Measurements from ENCODE around the gene KRTAP10-3. TPM values are rescaled to one million over a fixed set of nuclear protein-coding genes. Genes with fewer than 3 reads are reported as not detected.
A peak's percentile ranks its signal among the peaks of the same experiment; 100 is the strongest.
"Not testable (repeated sequence)": the region's sequence is repeated elsewhere in the genome, so short reads cannot be mapped to it uniquely, and the experiment has no call there.

The KRTAP10-3 gene
- total RNA-seq, 1 experiment from 2014 or later: not detected

DNA sequence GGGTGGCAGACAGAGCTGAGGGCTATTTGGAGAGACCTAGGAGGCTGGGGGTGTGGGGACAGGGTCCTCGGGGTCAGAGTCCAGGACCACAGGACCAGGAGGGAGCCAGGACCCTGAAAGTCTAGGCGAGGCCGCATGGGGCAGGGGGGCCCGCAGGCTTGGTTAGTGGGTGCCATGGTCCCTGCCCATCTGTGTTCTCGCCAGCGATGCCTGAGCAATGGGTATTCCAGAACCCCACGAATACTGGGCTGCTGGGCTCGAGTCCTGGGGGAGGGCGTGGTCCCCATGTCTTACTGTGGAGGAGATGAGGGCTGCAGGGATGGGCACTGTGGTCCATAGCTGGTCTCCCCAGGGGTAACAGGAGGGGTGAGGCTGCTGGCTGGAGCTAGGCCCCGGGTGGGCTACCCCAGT lies 31.7 kb upstream of the KRTAP10-3 start:
- DNase-seq (ENCODE audit: low spot score): no peak

DNA sequence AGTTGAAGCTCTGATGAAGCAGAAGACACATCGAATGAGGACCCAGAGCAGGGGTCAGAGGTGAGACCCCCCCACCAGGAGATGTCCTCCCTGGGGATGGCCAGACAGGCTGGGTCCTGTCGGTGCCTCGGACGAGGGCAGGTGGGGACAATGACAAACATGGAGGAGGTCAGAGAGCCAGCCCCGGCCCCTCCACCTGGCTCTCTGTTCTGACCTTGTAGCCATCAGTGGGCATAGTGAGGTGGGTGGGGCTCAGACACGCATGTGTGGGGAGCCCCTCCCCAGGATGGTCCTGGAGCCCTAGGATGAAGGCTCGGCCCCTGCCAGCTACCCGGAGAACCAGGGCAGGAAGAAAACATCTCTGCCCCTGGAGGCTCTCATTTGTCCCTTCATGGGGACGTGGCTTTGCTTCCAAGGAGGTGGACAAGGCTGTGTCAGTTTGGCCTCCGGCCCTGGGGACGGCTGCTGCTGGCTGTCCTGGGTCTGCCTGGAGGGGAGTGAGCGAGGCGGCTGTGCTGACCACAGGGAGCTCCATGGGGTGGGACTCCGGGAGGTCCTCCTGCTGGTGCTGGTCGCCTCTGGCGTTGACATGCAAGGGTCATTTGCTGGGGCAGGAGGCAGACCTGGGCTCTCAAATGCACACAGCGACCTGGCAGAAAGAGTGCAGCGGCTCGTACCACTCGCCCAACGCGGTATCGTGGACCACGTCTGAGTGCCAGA lies 31.2 kb upstream of the KRTAP10-3 start:
- DNase-seq (ENCODE audit: low spot score): no peak

DNA sequence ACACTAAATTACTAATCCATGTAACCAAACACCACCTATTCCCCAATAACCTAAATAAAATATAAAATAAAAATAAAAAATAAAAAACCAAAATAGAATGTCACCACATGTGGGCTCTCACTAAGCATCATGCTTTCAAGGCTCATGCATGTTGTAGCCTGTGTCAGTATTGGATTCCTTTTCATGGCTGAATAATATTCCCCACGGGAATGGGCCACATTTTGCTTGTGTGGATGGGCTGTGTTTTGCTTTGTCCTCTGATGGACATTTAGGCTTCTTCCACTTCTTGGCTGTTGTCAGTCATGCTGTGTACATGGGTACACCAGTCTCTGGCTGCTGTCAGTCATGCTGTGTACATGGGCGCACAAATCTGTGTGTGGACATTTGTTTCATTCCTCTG lies 30.5 kb upstream of the KRTAP10-3 start:
- DNase-seq (ENCODE audit: low spot score): no peak

DNA sequence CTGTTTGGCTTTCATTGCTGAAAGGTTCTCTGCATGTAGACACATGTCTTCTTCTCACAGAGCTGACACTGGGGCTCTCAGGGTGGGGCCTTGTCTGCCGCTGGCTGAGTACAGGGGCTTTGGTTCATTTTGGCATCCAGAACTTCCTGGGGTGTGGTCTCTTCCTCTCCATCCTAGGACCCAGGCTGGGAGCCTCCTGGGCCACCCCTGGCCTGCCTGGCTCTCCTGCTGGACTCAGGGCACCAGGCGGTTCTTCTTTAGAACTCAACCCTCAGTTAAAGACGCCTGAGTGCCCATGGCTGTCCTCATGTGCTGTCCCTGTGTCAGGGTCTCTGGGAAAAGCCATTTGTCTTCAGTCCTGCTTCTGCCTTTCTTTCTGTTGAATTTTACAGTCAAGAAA lies 27.3 kb upstream of the KRTAP10-3 start:
- DNase-seq (ENCODE audit: low spot score): no peak

DNA sequence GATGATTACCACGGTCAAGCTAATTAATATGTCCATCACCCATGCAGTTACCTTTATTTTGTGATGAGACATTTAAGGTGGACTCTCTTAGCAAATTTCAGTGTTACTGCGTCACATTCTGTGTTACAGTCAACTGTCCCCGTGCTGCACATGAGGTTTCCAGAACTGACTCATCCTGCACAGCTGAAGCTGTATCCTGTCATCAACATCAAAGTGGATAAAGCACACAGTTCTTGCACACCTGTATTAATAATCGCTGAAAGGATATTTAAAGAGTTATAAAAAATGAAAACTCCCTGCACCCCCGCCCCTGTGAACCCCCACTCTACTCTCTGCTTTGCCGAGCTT lies 25.2 kb upstream of the KRTAP10-3 start:
- no peak for DNase-seq (ENCODE audit: low spot score)

DNA sequence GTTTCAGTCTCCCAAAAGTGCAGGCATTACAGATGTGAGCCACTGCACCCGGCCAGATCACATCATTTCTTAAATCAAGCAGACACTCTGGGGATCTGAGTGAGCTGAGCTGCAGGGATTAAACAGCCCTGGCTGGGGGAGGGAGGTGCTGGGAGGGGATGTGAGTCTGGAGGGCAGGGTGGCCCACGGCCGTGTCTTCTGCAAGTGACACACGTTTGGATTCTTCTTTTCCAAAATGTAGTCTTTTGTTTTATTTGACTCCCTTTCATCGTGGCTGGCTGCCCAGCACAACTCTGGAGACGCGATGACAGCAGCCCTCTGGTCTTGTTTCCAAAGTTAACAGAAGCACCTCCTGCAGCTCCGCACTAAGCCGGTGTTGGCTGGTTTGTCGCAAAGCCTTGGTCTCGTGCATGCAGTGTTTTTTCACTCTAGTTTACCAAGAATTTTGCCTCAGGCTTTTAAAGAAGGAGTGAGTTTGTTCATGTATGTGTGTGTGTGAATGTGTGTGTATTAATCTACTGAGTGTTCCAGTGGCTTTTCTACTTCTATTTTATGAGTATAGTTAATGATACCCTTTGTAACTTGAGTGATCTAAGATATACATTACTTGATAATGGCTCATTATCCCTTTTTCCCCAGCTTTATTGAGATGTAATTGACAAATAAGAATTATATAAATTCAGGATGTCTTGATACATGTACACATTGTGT lies 24.6 kb upstream of the KRTAP10-3 start:
- no peak for DNase-seq (ENCODE audit: low spot score)

DNA sequence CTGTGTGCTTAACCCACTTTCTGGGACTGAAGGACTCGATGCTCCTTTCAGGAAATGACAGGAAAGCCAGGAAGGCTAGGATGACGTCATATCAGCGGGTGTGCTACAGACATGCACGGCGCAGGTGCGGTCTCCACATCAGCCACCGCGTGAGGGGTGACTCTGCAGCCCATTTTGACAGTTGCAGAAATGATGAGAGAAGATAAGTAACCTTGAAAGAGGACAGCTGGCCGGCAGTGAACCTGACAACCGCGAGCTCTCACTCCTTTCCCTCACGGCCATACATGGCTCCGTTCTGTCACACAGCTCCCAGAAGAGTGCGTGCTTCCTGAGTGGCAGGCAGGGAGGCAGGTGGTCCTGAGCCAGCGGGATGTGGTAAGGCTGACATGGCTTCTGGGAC lies 23.5 kb upstream of the KRTAP10-3 start:
- DNase-seq (ENCODE audit: low spot score): peak; percentile 7

DNA sequence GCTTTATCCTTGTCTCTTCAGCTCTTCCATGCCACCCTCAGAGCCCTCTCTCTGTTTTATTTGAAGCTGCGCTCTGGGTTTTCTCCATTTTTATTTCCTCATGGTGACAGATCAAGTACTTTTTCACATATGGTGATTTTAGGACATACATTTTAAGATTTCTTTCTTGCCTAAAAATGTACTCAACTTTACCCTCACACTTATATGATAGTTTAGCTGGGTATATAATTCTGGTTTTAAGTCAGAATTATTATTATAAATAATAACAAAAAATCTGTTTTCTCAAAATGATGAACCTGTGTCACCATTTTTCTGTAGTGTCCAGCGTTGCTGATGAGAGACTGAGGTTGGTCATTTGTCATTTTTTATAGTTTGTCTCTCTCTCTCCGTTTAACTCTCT lies 22.6 kb upstream of the KRTAP10-3 start:
- DNase-seq (ENCODE audit: low spot score): no peak

DNA sequence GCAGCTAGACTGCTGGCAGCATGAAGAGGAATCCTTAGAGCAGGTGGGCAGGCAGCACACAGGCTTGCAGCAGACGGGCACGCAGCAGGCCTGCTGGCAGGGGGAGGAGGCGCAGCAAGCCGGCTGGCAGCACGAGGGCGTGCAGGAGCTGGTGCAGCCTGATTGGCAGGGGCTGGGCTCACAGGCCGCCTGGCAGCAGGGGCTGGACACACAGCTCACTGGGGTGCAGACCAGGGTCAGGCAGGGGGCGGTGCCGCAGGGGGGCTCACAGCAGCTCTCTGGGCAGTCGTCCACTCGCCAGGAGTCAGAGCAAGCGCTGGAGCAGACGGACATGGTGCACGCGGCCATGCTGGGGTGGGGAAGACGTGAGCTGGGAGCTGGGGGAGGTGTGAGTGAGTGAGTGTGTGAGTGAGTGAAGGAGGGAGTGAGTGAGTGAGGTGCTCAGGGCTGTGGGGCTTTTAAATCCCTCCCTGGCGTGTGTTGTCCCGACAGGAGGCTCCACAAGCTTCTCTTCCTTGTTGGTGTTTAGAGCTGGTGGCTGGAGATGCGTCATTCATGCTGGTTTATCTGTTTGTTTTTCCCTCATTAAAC lies 21.7 kb upstream of the KRTAP10-3 start, which contains the start of gene KRTAP10-5:
Gene KRTAP10-5 (minus strand): TSS at position 374 of the 591 bp plus-strand sequence. CDS start 26 bp downstream, at position 348.
- DNase-seq (ENCODE audit: low spot score): not testable (repeated sequence)

DNA sequence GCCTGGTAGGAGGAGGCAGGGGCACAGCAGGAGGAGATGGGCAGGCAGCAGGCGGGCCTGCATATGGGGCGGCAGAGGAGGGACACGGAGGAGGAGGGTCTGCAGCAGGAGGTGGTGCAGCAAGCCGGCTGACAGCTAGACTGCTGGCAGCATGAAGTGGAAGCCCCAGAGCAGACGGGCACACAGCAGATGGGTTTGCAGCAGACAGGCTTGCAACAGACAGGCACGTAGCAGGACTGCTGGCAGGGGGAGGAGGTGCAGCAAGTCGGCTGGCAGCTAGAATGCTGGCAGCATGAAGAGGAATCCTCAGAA lies 21.2 kb upstream of the KRTAP10-3 start:
- DNase-seq (ENCODE audit: low spot score): no peak

DNA sequence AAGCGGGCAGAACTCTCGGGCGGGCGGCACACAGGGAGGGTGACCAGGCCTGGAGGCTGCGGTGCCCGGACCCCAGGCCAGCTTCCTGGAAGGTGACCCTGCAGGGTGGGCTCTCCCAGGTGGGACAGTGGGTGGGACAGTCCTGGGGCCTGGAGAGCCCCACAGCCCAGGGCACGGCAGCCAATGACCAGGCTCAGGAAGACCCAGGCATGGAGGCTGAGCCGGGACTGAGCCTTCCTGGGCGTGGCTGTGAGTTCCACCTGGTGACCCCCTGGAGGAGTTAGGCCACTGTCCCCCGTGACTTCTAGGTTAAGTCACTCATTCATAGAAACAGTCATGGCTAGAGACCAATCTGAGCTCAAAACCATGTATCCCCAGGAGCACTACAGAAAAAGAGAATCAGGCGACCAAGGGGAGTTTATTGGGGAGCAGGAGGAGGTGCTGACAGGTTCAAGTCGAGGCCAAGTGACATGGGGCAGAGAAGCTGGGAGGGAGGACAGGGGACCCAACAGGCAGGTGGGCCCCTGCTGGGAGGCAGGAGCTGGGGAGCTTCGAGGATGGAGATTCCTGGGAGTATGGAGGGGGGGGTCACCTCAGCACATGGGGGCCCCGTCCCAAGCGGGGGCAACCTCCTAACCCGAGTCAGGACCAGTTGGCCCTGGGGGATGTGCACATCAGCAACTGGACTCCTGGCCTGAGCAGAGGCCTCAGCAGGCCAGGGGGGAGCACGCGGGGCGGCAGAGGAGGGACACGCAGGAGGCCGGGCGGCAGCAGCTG lies 20.6 kb upstream of the KRTAP10-3 start:
- no peak for DNase-seq (ENCODE audit: low spot score)

DNA sequence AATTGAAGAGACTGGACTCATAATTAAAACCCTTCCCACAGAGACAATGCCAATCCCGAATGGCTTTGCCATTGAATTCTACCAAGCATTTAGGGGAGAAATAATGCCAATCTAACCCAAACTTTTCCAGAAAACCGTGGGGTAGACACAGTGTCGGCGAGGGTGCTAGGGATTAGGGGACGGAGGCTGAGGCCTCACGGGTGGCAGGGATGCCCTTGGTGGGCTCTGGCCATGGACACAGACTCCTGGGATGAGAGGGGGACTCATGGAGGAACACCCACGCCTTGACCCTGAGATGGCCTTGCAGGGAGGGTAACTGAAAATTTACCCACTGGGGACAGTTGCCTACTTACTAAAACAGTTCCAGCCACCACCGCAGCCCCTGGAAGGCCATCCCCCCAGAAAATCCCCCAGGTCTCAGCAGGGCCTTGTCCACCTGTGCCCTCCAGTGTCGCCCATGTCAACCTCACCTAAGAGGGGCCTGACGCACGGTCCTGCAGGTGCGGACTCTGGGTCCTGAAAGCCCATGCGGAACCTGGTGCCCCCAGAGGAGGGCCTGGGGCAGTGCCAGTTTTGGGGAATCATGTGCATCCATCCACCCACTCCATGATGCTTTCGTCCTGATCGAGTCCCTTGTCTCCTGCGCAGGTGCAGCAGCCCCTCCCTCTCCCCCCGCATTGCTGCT lies 19.9 kb upstream of the KRTAP10-3 start:
- no peak for DNase-seq (ENCODE audit: low spot score)

DNA sequence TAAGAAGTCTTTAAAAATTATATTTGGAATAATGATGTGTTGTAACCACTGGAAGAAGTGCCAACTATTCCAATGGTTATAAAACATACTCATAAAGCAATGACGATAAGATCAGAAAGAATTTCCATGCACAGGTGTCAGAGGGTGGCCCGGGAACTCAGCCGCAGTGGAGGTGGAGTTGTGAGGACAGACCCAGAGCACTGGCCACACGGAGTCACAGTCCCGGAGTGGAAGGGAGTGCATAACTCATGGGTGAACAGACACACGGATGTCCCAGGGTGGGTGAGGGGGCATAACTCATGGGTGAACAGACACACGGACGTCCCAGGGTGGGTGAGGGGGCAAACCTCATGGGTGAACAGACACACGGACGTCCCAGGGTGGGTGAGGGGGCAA lies 17.4 kb upstream of the KRTAP10-3 start:
- DNase-seq (ENCODE audit: low spot score): no peak

DNA sequence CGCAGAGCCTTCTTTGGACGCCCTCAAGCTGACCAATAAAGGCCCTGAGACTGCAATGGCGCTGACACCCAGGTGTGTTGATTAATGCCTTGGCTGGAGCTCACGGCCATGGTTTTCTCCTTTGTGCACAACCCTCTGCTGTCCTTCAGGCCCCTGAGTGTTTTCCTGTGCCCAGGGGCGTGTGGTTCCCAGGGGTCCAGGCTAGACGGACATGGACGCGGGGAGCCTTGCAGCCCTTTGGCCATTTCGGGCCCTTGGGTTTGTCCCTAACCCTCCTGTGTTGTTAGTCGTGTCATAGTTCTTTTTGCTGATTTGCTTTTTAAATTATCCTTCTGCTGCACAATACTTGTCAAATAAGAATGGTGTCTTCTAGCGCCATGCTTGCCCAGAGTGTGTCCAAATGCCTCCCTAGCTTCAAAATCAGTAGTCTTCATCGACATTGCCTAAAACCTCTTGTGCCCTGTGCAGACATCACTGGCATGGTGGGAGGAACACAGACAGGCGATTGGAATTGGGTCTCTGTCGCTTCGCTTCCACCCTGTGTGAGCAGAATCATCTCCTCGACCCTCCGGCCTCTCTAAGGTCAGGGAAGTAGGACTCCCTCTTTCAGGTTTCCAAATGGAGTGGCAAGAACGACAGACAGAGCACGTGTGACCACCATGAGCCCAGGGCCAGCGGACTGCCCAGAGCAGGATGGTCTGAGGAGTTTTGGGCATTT lies 16.9 kb upstream of the KRTAP10-3 start:
- no peak for DNase-seq (ENCODE audit: low spot score)

DNA sequence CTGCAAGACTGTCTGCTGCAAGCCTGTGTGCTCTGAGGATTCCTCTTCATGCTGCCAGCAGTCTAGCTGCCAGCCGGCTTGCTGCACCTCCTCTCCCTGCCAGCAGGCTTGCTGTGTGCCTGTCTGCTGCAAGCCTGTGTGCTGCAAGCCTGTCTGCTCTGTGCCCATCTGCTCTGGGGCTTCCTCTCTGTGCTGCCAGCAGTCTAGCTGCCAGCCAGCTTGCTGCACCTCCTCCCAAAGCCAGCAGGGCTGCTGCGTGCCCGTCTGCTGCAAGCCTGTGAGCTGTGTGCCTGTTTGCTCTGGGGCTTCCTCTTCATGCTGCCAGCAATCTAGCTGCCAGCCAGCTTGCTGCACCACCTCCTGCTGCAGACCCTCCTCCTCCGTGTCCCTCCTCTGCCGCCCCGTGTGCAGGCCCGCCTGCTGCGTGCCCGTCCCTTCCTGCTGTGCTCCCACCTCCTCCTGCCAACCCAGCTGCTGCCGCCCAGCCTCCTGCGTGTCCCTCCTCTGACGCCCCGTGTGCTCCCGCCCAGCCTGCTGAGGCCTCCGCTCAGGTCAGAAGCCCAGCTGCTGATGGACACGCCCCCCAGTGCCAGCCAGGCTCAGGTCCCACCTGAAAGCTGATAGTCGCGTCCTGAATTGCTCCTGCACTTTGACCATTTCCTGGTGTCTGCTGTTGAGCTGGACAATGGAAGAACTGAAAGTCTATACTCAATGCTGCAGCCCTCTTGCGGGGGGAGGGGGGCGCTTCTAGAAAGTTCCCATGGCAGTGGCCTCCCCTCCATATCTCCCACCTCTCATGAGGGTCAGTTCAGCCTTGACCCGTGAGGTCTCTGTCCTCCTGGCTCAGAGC lies 16.1 kb upstream of the KRTAP10-3 start:
- DNase-seq (ENCODE audit: low spot score): no peak

DNA sequence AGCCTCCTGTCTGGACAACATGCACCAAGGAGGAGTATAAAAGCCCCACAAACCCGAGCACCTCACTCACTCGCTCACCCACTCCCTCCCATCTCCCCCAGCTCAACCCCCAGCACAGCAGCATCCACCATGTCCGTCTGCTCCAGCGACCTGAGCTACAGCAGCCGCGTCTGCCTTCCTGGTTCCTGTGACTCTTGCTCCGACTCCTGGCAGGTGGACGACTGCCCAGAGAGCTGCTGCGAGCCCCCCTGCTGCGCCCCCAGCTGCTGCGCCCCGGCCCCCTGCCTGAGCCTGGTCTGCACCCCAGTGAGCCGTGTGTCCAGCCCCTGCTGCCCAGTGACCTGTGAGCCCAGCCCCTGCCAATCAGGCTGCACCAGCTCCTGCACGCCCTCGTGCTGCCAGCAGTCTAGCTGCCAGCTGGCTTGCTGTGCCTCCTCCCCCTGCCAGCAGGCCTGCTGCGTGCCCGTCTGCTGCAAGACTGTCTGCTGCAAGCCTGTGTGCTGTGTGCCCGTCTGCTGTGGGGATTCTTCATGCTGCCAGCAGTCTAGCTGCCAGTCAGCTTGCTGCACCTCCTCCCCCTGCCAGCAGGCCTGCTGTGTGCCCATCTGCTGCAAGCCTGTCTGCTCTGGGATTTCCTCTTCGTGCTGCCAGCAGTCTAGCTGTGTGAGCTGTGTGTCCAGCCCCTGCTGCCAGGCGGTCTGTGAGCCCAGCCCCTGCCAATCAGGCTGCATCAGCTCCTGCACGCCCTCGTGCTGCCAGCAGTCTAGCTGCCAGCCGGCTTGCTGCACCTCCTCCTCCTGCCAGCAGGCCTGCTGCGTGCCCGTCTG lies 15.2 kb upstream of the KRTAP10-3 start, which contains the start of gene KRTAP10-4:
Gene KRTAP10-4 (plus strand): TSS at position 100 of the 827 bp plus-strand sequence. CDS start 30 bp downstream, at position 130.
- not testable (repeated sequence) for DNase-seq (ENCODE audit: low spot score)

DNA sequence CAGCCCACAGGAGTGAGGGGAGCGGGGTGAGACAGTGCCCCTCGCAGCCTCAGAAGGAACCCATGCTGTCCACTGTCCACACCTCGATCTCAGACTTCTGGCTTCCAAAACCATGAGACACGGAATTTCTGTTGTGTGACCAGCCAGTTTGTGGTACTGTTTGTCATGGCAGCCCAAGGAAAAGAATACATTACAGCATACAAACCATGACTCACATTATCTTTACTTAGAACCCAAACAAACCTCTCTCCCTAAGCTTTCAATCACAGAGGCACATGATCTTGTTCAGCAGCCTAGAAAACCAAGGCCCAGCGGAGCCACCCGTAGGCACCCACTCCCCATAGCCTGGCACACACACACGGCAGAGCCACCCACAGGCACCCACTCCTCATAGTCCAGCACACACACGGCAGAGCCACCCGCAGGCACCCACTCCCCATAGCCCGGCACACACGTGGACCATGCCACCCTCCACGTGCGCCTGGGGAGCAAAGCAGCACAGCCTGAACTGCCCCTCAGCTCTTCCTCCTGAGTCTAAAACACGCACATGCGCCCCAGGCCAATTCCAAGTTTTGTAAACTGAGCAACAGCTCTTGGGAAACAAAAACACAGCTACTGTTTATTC lies 14.5 kb upstream of the KRTAP10-3 start:
- DNase-seq (ENCODE audit: low spot score): peak; percentile 37

Measured in A172 (cell line).